H1 (cell line): Measurements from ENCODE around the gene TENT4B. TPM values are rescaled to one million over a fixed set of nuclear protein-coding genes. Genes with fewer than 3 reads are reported as not detected.

Source experiments
- CTCF ChIA-PET: fragments of 300-600 bp; sonication (Branson Sonifier 250); formaldehyde crosslinking; loops from one replicate; lab custom pipeline; 2021; ENCODE audit not compliant: partially characterized antibody; lab: Charles Lee
- POLR2A ChIA-PET: fragments of 300-600 bp; sonication (Branson Sonifier 250); formaldehyde crosslinking; loops from one replicate; lab custom pipeline; 2021; ENCODE audit warnings: inconsistent platforms; ENCODE audit not compliant: partially characterized antibody; lab: Charles Lee
- DNase-seq, 2 experiments: peaks; one replicate each; pipeline versions ENCODE4 v3.0.0 to v3.0.0-alpha.2; 2010 to 2022; ENCODE audit warnings: low spot score in 2 of 2, low read depth in 1 of 2, mixed read lengths in 1 of 2
- FAIRE-seq: peaks from 2 replicates; lab custom pipeline; 2011; peaks lifted over from hg19 to GRCh38; lab: Jason Lieb, UNC
- H2AFZ ChIP-seq: 2 replicates; pipeline ENCODE4 v1.8.1; 2012; ENCODE audit warnings: low read length, inconsistent platforms
- H2AK5ac ChIP-seq: 2 replicates; pipeline ENCODE4 v1.6.1; 2013; ENCODE audit warnings: low read depth, low read length
- H2BK120ac ChIP-seq: replicated peaks from 2 replicates; pipeline ENCODE3; 2013; ENCODE audit warnings: low read depth, low read length, inconsistent platforms
- H2BK12ac ChIP-seq: 2 replicates; pipeline ENCODE4 v1.6.1; 2013; ENCODE audit warnings: low read depth, low read length
- H2BK15ac ChIP-seq: 2 replicates; pipeline ENCODE4 v1.6.1; 2013; ENCODE audit warnings: low read length
- H2BK20ac ChIP-seq: 2 replicates; pipeline ENCODE4 v1.6.1; 2013; ENCODE audit warnings: low read length
- H2BK5ac ChIP-seq: 2 replicates; pipeline ENCODE4 v1.6.1; 2013; ENCODE audit warnings: low read depth, low read length
- H3K14ac ChIP-seq: 2 replicates; pipeline ENCODE4 v1.6.1; 2013; ENCODE audit warnings: inconsistent platforms; ENCODE audit not compliant: insufficient read length
- H3K18ac ChIP-seq: 2 replicates; pipeline ENCODE4 v1.6.1; 2013; ENCODE audit warnings: low read length; ENCODE audit errors: extremely low read depth
- H3K23ac ChIP-seq: 2 replicates; pipeline ENCODE4 v1.6.1; 2013; ENCODE audit warnings: inconsistent platforms; ENCODE audit not compliant: insufficient read length
- H3K23me2 ChIP-seq: 2 replicates; pipeline ENCODE4 v1.6.1; 2013; ENCODE audit warnings: low read depth, low read length
- H3K27ac ChIP-seq: 2 replicates; pipeline ENCODE4 v1.6.1; 2011; ENCODE audit warnings: low read depth, low read length, inconsistent platforms
- H3K27me3 ChIP-seq, 4 experiments: replicated peaks in 1 of 4; 1 replicate in 1 of 4; 2 replicates in 3 of 4; pipeline versions ENCODE4 v1.6.1 to v1.8.1; 2011 to 2013; ENCODE audit warnings: low read length in 3 of 4, mild to moderate bottlenecking in 3 of 4, inconsistent platforms in 2 of 4, mixed read lengths in 2 of 4, moderate library complexity in 1 of 4; ENCODE audit not compliant: control insufficient read depth in 3 of 4, insufficient read depth in 3 of 4; ENCODE audit errors: extremely low read depth in 1 of 4
- H3K36me3 ChIP-seq, 4 experiments: 2 replicates each; pipeline versions ENCODE4 v1.6.1 to v1.8.1; 2011 to 2013; ENCODE audit warnings: mild to moderate bottlenecking in 4 of 4, low read length in 3 of 4, moderate library complexity in 2 of 4, control low read depth in 1 of 4, inconsistent platforms in 1 of 4; ENCODE audit not compliant: insufficient read depth in 4 of 4, control insufficient read depth in 2 of 4
- H3K4ac ChIP-seq: replicated peaks from 2 replicates; pipeline ENCODE3; 2013; ENCODE audit warnings: low read length, low read depth, mixed read lengths, inconsistent platforms; ENCODE audit not compliant: insufficient read length
- H3K4me1 ChIP-seq, 4 experiments: replicated peaks in 1 of 4; 1 replicate in 1 of 4; 2 replicates in 3 of 4; pipeline versions ENCODE4 v1.6.1 to v1.8.1; 2011 to 2013; ENCODE audit warnings: low read length in 3 of 4, inconsistent platforms in 2 of 4, mixed read lengths in 1 of 4; ENCODE audit not compliant: insufficient read depth in 4 of 4, control insufficient read depth in 3 of 4
- H3K4me2 ChIP-seq, 2 experiments: 2 replicates each; pipeline versions ENCODE4 v1.6.1 to v1.8.1; 2011 to 2013; ENCODE audit warnings: low read depth in 2 of 2, low read length in 2 of 2, control low read depth in 1 of 2, inconsistent platforms in 1 of 2, mild to moderate bottlenecking in 1 of 2; ENCODE audit not compliant: insufficient read depth in 1 of 2
- H3K4me3 ChIP-seq, 4 experiments: fragments of 200-600, 300-600 bp in 1 of 4; sonication (generic), shearing (Covaris generic), sonication (Bioruptor Twin) in 1 of 4; 2 replicates each; pipeline versions ENCODE4 v1.5.1 to v1.8.1; 2011 to 2016; ENCODE audit warnings: low read length in 4 of 4, low read depth in 3 of 4, control low read depth in 2 of 4, inconsistent platforms in 2 of 4, mild to moderate bottlenecking in 2 of 4, mixed read lengths in 1 of 4, moderate library complexity in 1 of 4; ENCODE audit not compliant: insufficient read depth in 2 of 4; ENCODE audit errors: extremely low read depth in 1 of 4
- H3K56ac ChIP-seq: replicated peaks from 2 replicates; pipeline ENCODE3; 2013; ENCODE audit warnings: low read depth, mild to moderate bottlenecking, mixed read lengths, low read length, inconsistent platforms; ENCODE audit not compliant: insufficient read length
- H3K79me1 ChIP-seq: 2 replicates; pipeline ENCODE4 v1.6.1; 2013; ENCODE audit warnings: low read depth, low read length, control low read depth
- H3K79me2 ChIP-seq, 2 experiments: 2 replicates each; pipeline versions ENCODE4 v1.6.1 to v1.8.1; 2012 to 2013; ENCODE audit warnings: low read length in 2 of 2, mild to moderate bottlenecking in 2 of 2, inconsistent platforms in 1 of 2; ENCODE audit not compliant: insufficient read depth in 2 of 2, control insufficient read depth in 1 of 2
- H3K9ac ChIP-seq, 4 experiments: replicated peaks in 1 of 4; 1 replicate in 1 of 4; 2 replicates in 3 of 4; pipeline versions ENCODE4 v1.6.1 to v1.8.1; 2011 to 2013; ENCODE audit warnings: low read depth in 3 of 4, low read length in 3 of 4, control low read depth in 2 of 4, mild to moderate bottlenecking in 2 of 4, moderate library complexity in 2 of 4, inconsistent platforms in 1 of 4; ENCODE audit errors: extremely low read depth in 1 of 4
- H3K9me3 ChIP-seq, 2 experiments: 2 replicates each; pipeline versions ENCODE4 v1.6.1 to v1.8.1; 2012 to 2013; ENCODE audit warnings: mild to moderate bottlenecking in 2 of 2, moderate library complexity in 2 of 2, control low read depth in 1 of 2, inconsistent platforms in 1 of 2, low read depth in 1 of 2, low read length in 1 of 2, mixed read lengths in 1 of 2; ENCODE audit not compliant: insufficient read depth in 2 of 2
- H4K20me1 ChIP-seq, 2 experiments: replicated peaks in 1 of 2; 2 replicates each; pipeline versions ENCODE3 to v1.8.1; 2011 to 2013; ENCODE audit warnings: inconsistent platforms in 2 of 2, low read length in 2 of 2, mild to moderate bottlenecking in 1 of 2; ENCODE audit not compliant: insufficient read depth in 2 of 2, control insufficient read depth in 1 of 2
- H4K5ac ChIP-seq: 2 replicates; pipeline ENCODE4 v1.6.1; 2013; ENCODE audit warnings: low read length, low read depth, mixed read lengths, inconsistent platforms; ENCODE audit not compliant: insufficient read length
- H4K8ac ChIP-seq: 2 replicates; pipeline ENCODE4 v1.8.0; 2013; ENCODE audit warnings: mild to moderate bottlenecking, moderate library complexity, low read length, inconsistent platforms; ENCODE audit not compliant: insufficient read depth; ENCODE audit errors: extremely low read depth
- H4K91ac ChIP-seq: replicated peaks from 2 replicates; pipeline ENCODE3; 2013; ENCODE audit warnings: low read length, mixed read lengths, inconsistent platforms; ENCODE audit not compliant: insufficient read length
- CBX8 ChIP-seq: fragments of 300-800, 300-1000 bp; sonication (generic); IDR thresholded peaks from 2 replicates; pipeline ENCODE4 v1.7.1; 2016; ENCODE audit warnings: low read depth, low read length, borderline replicate concordance
- CHD1 ChIP-seq: IDR thresholded peaks from 2 replicates; pipeline ENCODE4 v1.6.1; 2012; ENCODE audit warnings: low read depth, low read length, improper control_type of control experiment
- EP300 ChIP-seq, 2 experiments: IDR thresholded peaks; 1 replicate in 1 of 2; 2 replicates in 1 of 2; pipeline ENCODE4 v1.6.1; 2011 to 2012; ENCODE audit warnings: low read depth in 2 of 2, low read length in 2 of 2, mild to moderate bottlenecking in 2 of 2, borderline replicate concordance in 1 of 2, inconsistent platforms in 1 of 2, moderate library complexity in 1 of 2
- MAX ChIP-seq: IDR thresholded peaks from 2 replicates; pipeline ENCODE4 v1.6.1; 2012; ENCODE audit warnings: inconsistent platforms
- POU5F1 ChIP-seq: IDR thresholded peaks from 2 replicates; pipeline ENCODE4 v1.6.1; 2011; ENCODE audit warnings: low read depth, mild to moderate bottlenecking, low read length, moderate library complexity
- SIN3A ChIP-seq, 2 experiments: IDR thresholded peaks in 1 of 2; conservative IDR thresholded peaks in 1 of 2; 2 replicates each; pipeline ENCODE4 v1.6.1; 2011 to 2012; ENCODE audit warnings: low read length in 2 of 2, improper control_type of control experiment in 1 of 2, low read depth in 1 of 2, mild to moderate bottlenecking in 1 of 2
- SIX5 ChIP-seq: IDR thresholded peaks from 2 replicates; pipeline ENCODE4 v1.6.1; 2011; ENCODE audit warnings: mild to moderate bottlenecking, low read depth, low read length
- TEAD4 ChIP-seq: IDR thresholded peaks from 2 replicates; pipeline ENCODE4 v1.6.1; 2012; ENCODE audit warnings: low read depth, low read length, inconsistent platforms, mixed read lengths
- USF2 ChIP-seq: IDR thresholded peaks from 2 replicates; pipeline ENCODE4 v1.6.1; 2011; ENCODE audit warnings: low read length, improper control_type of control experiment
- YY1 ChIP-seq: IDR thresholded peaks from 2 replicates; pipeline ENCODE4 v1.6.1; 2011; ENCODE audit warnings: low read depth, mild to moderate bottlenecking, low read length
- WGBS, 2 experiments: shearing (Covaris generic) in 1 of 2; methylation state at CpG; one replicate each; pipeline versions ENCODE4 v1.1.6 to v1.1.7; 2013 to 2015; ENCODE audit warnings: low lambda C conversion rate in 2 of 2, mixed read lengths in 2 of 2, inconsistent platforms in 1 of 2, low coverage in 1 of 2, missing lambda C conversion rate in 1 of 2; ENCODE audit not compliant: insufficient replicate concordance in 2 of 2, insufficient coverage in 1 of 2, insufficient read length in 1 of 2; ENCODE audit errors: extremely low coverage in 1 of 2, missing lambda C conversion rate in 1 of 2; 5-methylcytosine and 5-hydroxymethylcytosine counted together
- polyA plus RNA-seq, 7 experiments: library from polyadenylated mRNA; depleted of rRNA in 3 of 7; stranded (reverse) in 5 of 7; unstranded in 2 of 7; fragments of >200 nt in 5 of 7; fragments of 200-250 nt in 2 of 7; gene quantifications; 1 replicate in 5 of 7; 2 replicates in 1 of 7; 4 replicates in 1 of 7; pipeline versions ENCODE4 v1.2.1 to v1.2.3, GENCODE V29; 2011 to 2013; ENCODE audit warnings: missing spikeins in 2 of 7, mixed read lengths in 2 of 7
- total RNA-seq: library from RNA; stranded (reverse); fragmentation: NEBNext Ultra II Directional; extraction: Animal tissue kit (Norgen Biotek cat#: 25700); gene quantifications from 2 replicates; pipeline ENCODE4 v1.2.1, GENCODE V29; 2021

The TENT4B gene
- total and polyA plus RNA-seq, 2 of the 8 experiments (the other 6 are each of a cell fraction or from before 2014, with no cell fraction given): 4.2 to 15.7 TPM

- Histone ChIP-seq H3K18ac (no peak overlapping the region), H2BK20ac (no peak overlapping the region), H3K36me3 (no peaks in the 10 kb centered on the region), H4K20me1 (no peaks in the 10 kb centered on the region), H2BK12ac (no peak overlapping the region), H3K79me1 (no peaks in the 10 kb centered on the region), H2AFZ (no peak overlapping the region), H4K5ac (no peak overlapping the region), H3K27ac (no peak overlapping the region), H4K91ac (no peak overlapping the region), H3K23me2 (no peaks in the 10 kb centered on the region), H3K23ac (no peak overlapping the region), H2AK5ac (no peak overlapping the region), H4K8ac (no peak overlapping the region), H2BK5ac (no peak overlapping the region), H3K9ac (no peak overlapping the region), H3K79me2 (no peaks in the 10 kb centered on the region), H3K56ac (no peak overlapping the region), H2BK15ac (no peak overlapping the region), H3K14ac (no peak overlapping the region), H3K9me3 (no peaks in the 10 kb centered on the region), H2BK120ac (no peak overlapping the region), H3K4ac (no peak overlapping the region), H3K27me3 (no peaks in the 10 kb centered on the region), H3K4me3 (no peak overlapping the region), H3K4me1 (no peaks in the 10 kb centered on the region), H3K4me2 (no peak overlapping the region)
- ChIA-PET CTCF (interaction anchor here (0.6 to 0.8 kb wide), 2 partner anchors 51 to 78 kb away, joined by 3 read pairs; no protein-coding TSS in a partner anchor), POLR2A (no interaction called here)
- 53% methylated on average over 2 of the region's 2 CpGs; no CpG with 5 or more reads in 1 of the 2 experiments for WGBS, 2 experiments
- no peak for TF ChIP-seq CBX8
- TF ChIP-seq EP300 (IDR thresholded peaks at IDR 0.05; ENCODE audit: borderline replicate concordance in 1 of 2, low read depth in 2 of 2, low read length in 2 of 2): no peak
- TF ChIP-seq SIX5: no peak
- no peak for TF ChIP-seq USF2
- TF ChIP-seq MAX: no peak
- TF ChIP-seq YY1: no peak
- no peak for TF ChIP-seq CHD1
- TF ChIP-seq POU5F1: no peak
- no peak for TF ChIP-seq SIN3A (conservative IDR thresholded peaks at IDR 0.05 in 1 of 2, IDR thresholded peaks at IDR 0.05 in 1 of 2; ENCODE audit: low read depth in 1 of 2, low read length in 2 of 2)
- TF ChIP-seq TEAD4: no peak
- FAIRE-seq (no peak), DNase-seq (no peak)
Measured at GRCh38 chr16:50133214-50133613, 19.9 kb upstream of the TENT4B start.
